Measurements from ENCODE around the gene KAT2A.

DNA sequence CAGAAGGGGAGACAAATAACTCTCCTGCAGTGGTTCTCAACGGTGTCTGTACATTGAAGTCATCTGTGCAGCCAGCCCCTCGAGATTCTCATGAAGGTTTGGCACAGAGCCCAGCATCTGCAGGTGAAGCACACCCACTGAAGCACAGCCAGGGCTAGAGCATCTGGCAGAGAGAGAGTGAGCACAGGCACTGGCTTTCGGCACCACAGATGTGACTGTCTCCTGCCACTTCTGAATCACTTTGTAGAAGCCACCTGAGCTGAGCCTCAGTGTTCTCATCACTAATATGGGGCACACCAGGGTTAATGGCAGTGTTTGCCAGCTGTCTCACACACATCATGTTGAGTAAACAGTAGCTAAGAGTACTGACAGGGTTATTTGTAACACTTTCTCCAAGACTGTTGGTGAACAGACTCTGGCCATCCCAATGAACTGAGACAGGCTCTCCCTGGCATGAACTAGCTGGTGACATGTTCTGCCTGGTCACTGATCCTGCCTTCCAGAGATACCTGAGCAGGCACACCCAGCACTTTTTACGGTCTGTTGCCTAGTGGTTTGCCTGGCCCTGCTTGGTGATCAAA is 12.4 kb upstream of the KAT2A start:
- TF ChIP-seq POLR2A (IDR thresholded peaks at IDR 0.05; ENCODE audit: low read depth, low read length) = no peak
- TF ChIP-seq POLR2AphosphoS5 (IDR thresholded peaks at IDR 0.05; ENCODE audit: low read depth, low read length) = no peak
